K562 (cell line): ENCODE results near the gene KRT72. TPM values are rescaled to one million over a fixed set of nuclear protein-coding genes. Genes with fewer than 3 reads are reported as not detected.

Source experiments
- ATAC-seq: fragments of 200-7000 bp; cut with Tn5 transposase; 3 replicates; pipeline ENCODE4 v1.9.1; 2020; ENCODE audit warnings: moderate library complexity
- BruUV-seq: library from RNA; stranded (reverse); fragments of 400-500 nt; replicated peaks from 2 replicates; lab custom pipeline; 2021; lab: Mats Ljungman, UMichigan
- CTCF ChIA-PET: fragments of 300-600 bp; formaldehyde crosslinking; extraction: SDS; loops from one replicate; lab custom pipeline; 2021; ENCODE audit warnings: low intra/inter-chr PET ratio; lab: Yijun Ruan, JAX
- POLR2A ChIA-PET: fragments of 300-600, 350-650 bp; sonication (Branson Sonifier 250); formaldehyde crosslinking; extraction: SDS; loops from one replicate; lab custom pipeline; 2021; ENCODE audit warnings: antibody characterized with exemption, inconsistent platforms; lab: Yijun Ruan, JAX
- DNase-seq, 4 experiments: peaks; one replicate each; pipeline versions ENCODE4 v3.0.0 to v3.0.0-alpha.2; 2011 to 2018; ENCODE audit warnings: low spot score in 3 of 4, mixed read lengths in 3 of 4; ENCODE audit errors: extremely low read depth in 1 of 4
- FAIRE-seq: peaks from 2 replicates; lab custom pipeline; 2011; peaks lifted over from hg19 to GRCh38; lab: Jason Lieb, UNC
- H2AFZ ChIP-seq: 2 replicates; pipeline ENCODE4 v1.6.0; 2011; ENCODE audit warnings: low read depth, low read length, control low read depth, inconsistent platforms
- H3K27ac ChIP-seq: fragments of 200-600 bp; 3 replicates; pipeline ENCODE4 v1.8.0; 2011; ENCODE audit warnings: low read depth, mild to moderate bottlenecking, control low read depth, inconsistent platforms, low read length, moderate library complexity, mixed read lengths; ENCODE audit errors: extremely low read depth
- H3K27me3 ChIP-seq, 2 experiments: fragments of 300-600 bp in 1 of 2; 2 replicates in 1 of 2; 3 replicates in 1 of 2; pipeline versions ENCODE4 v1.6.0 to v1.8.0; 2011; ENCODE audit warnings: inconsistent platforms in 2 of 2, low read length in 2 of 2, mild to moderate bottlenecking in 1 of 2, mixed read lengths in 1 of 2, moderate library complexity in 1 of 2; ENCODE audit not compliant: control insufficient read depth in 2 of 2, insufficient read depth in 2 of 2
- H3K36me3 ChIP-seq: fragments of 300-600 bp; 3 replicates; pipeline ENCODE4 v1.8.0; 2011; ENCODE audit warnings: mild to moderate bottlenecking, low read length, inconsistent platforms; ENCODE audit not compliant: control insufficient read depth, insufficient read depth
- H3K4me1 ChIP-seq, 2 experiments: fragments of 200-600 bp in 1 of 2; replicated peaks in 1 of 2; 2 replicates in 1 of 2; 3 replicates in 1 of 2; pipeline versions ENCODE4 v1.5.1 to v1.8.0; 2011; ENCODE audit warnings: inconsistent platforms in 2 of 2, low read length in 2 of 2, mild to moderate bottlenecking in 1 of 2, mixed read lengths in 1 of 2, moderate library complexity in 1 of 2; ENCODE audit not compliant: control insufficient read depth in 2 of 2, insufficient read depth in 2 of 2
- H3K4me2 ChIP-seq: 2 replicates; pipeline ENCODE4 v1.6.1; 2011; ENCODE audit warnings: low read length, control low read depth, inconsistent platforms, mixed read lengths; ENCODE audit not compliant: insufficient read depth
- H3K4me3 ChIP-seq: fragments of 200-600 bp; sonication (generic), shearing (Covaris generic); 2 replicates; pipeline ENCODE4 v1.5.1; 2016; ENCODE audit warnings: control low read depth, inconsistent platforms
- H3K79me2 ChIP-seq: fragments of 200-600 bp; 3 replicates; pipeline ENCODE4 v1.8.0; 2011; ENCODE audit warnings: low read length, inconsistent platforms; ENCODE audit not compliant: control insufficient read depth, insufficient read depth
- H3K9ac ChIP-seq, 2 experiments: 2 replicates each; pipeline versions ENCODE4 v1.6.0 to v1.6.1; 2011; ENCODE audit warnings: low read depth in 2 of 2, low read length in 2 of 2, control low read depth in 1 of 2, inconsistent platforms in 1 of 2, mild to moderate bottlenecking in 1 of 2, mixed read lengths in 1 of 2; ENCODE audit not compliant: insufficient read depth in 1 of 2
- H3K9me1 ChIP-seq: one replicate; pipeline ENCODE4 v1.6.0; 2011; ENCODE audit warnings: inconsistent platforms, mild to moderate bottlenecking, low read length, moderate library complexity; ENCODE audit not compliant: control insufficient read depth, insufficient read depth
- H3K9me3 ChIP-seq: replicated peaks from 2 replicates; pipeline ENCODE4 v1.5.1; 2011; ENCODE audit warnings: low read depth, low read length, inconsistent platforms; ENCODE audit not compliant: control insufficient read depth, insufficient read depth
- H4K20me1 ChIP-seq: replicated peaks from 2 replicates; pipeline ENCODE4 v1.6.1; 2011; ENCODE audit warnings: low read length, inconsistent platforms, mixed read lengths; ENCODE audit not compliant: control insufficient read depth, insufficient read depth
- C11orf30 ChIP-seq: fragments of 450-650 bp; IDR thresholded peaks from 2 replicates; pipeline ENCODE4 v1.6.1; 2016; ENCODE audit warnings: low read depth, mild to moderate bottlenecking
- MAFF ChIP-seq: IDR thresholded peaks from 2 replicates; pipeline ENCODE4 v1.6.1; 2012; ENCODE audit warnings: low read length, improper control_type of control experiment
- MAFG ChIP-seq: fragments of 450-650 bp; conservative IDR thresholded peaks from 2 replicates; pipeline ENCODE4 v1.6.1; 2016; ENCODE audit warnings: missing genetic modification characterization, missing compliant biosample characterization
- MAFK ChIP-seq: IDR thresholded peaks from 2 replicates; pipeline ENCODE4 v1.6.1; 2011; ENCODE audit warnings: low read length, improper control_type of control experiment
- NFIC ChIP-seq: fragments of 450-650 bp; IDR thresholded peaks from 2 replicates; pipeline ENCODE4 v1.6.1; 2017; ENCODE audit warnings: mild to moderate bottlenecking, inconsistent platforms
- NFIX ChIP-seq: fragments of 250-450 bp; sonication (Bioruptor Pico); IDR thresholded peaks from 2 replicates; pipeline ENCODE4 v1.4.0; 2020; ENCODE audit warnings: low read depth, mild to moderate bottlenecking, moderate library complexity
- POU5F1 ChIP-seq: fragments of 150-350 bp; IDR thresholded peaks from 2 replicates; pipeline ENCODE4 v1.6.1; 2014; ENCODE audit warnings: borderline replicate concordance, low read length, low read depth, mild to moderate bottlenecking; ENCODE audit not compliant: partially characterized antibody
- SMAD2 ChIP-seq: fragments of 150-350 bp; IDR thresholded peaks from 2 replicates; pipeline ENCODE4 v1.6.1; 2014; ENCODE audit warnings: low read depth, mild to moderate bottlenecking, low read length
- SREBF2 ChIP-seq: sonication (generic); formaldehyde crosslinking; IDR thresholded peaks from 2 replicates; pipeline ENCODE4 v1.4.0; 2020; ENCODE audit warnings: mild to moderate bottlenecking, missing genetic modification reagents
- ZNF316 ChIP-seq: fragments of 450-650 bp; IDR thresholded peaks from 2 replicates; pipeline ENCODE4 v1.6.1; 2016
- ZNF764 ChIP-seq: fragments of 250-450 bp; sonication (Bioruptor Pico); IDR thresholded peaks from 2 replicates; pipeline ENCODE4 v1.4.0; 2020; ENCODE audit warnings: low read depth, mild to moderate bottlenecking, moderate library complexity
- WGBS: fragments of 100-300 bp; shearing (Covaris generic); methylation state at CpG from one replicate; pipeline ENCODE4 v1.1.6; 2016; ENCODE audit warnings: low coverage, mixed read lengths; ENCODE audit not compliant: insufficient coverage; ENCODE audit errors: missing lambda C conversion rate; 5-methylcytosine and 5-hydroxymethylcytosine counted together
- in situ Hi-C: fragments of 300-500 bp; cut with MboI; formaldehyde crosslinking; loops from 4 replicates; pipeline ENCODE4 v1.15.0; 2018; ENCODE audit warnings: inconsistent platforms, mixed read lengths
- intact Hi-C: fragments of 100-400 bp; cut with micrococcal nuclease; formaldehyde crosslinking; loops from 2 replicates; pipeline ENCODE4 v1.14.2; 2022
- polyA plus RNA-seq, 8 experiments: library from polyadenylated mRNA; depleted of rRNA in 4 of 8; stranded (reverse) in 5 of 8; unstranded in 3 of 8; fragments of >200 nt; fragmentation: Nextera tagmentation in 2 of 8; fragmentation: Illumina TruSeq in 1 of 8; extraction: Ambion mirVana in 2 of 8; extraction: Trizol in 1 of 8; gene quantifications; 2 replicates each; pipeline versions ENCODE4 v1.2.1 to v1.2.3, GENCODE V29; 2011 to 2014; ENCODE audit warnings: inconsistent platforms in 1 of 8, missing spikeins in 1 of 8
- total RNA-seq, 7 experiments: library from RNA; depleted of rRNA in 6 of 7; stranded (reverse); fragments of >200 nt in 6 of 7; fragmentation: Illumina TruSeq in 2 of 7; extraction: Trizol in 2 of 7; gene quantifications; 2 replicates each; pipeline versions ENCODE4 v1.2.1 to v1.2.3, GENCODE V29; 2011 to 2021; ENCODE audit warnings: low replicate concordance in 1 of 7

Gene KRT72
- total and polyA plus RNA-seq, 9 of the 15 experiments (the other 6 are each of a cell fraction or from before 2014, with no cell fraction given) = not detected

- in situ Hi-C loops = no loop called here
- TF ChIP-seq SMAD2 (no peak), POU5F1 (peak; percentile 15)
- TF ChIP-seq, all 486 proteins: peak for 1
- no peak overlapping the region for H3K4me3 ChIP-seq
- H3K36me3 ChIP-seq = no peaks in the 10 kb centered on the region
- H3K27me3 ChIP-seq = no peaks in the 10 kb centered on the region
- WGBS = 59% methylated on average over 6 of the region's 6 CpGs
- H3K9me3 ChIP-seq = no peaks in the 10 kb centered on the region
- ChIA-PET CTCF (no interaction called here), POLR2A (interaction anchor here (0.8 to 1.0 kb wide), 3 partner anchors 10 to 25 kb away, joined by 3 read pairs; no protein-coding TSS in a partner anchor)
- BruUV-seq = no TSS peak
- no peak overlapping the region for H3K4me2 ChIP-seq
- H4K20me1 ChIP-seq = no peaks in the 10 kb centered on the region
- H3K9me1 ChIP-seq = no peaks in the 10 kb centered on the region
- no peaks in the 10 kb centered on the region for H3K79me2 ChIP-seq
- peak overlapping the region in 1 of 2 experiments; percentile 22; a peak in 1 of 4 replicates for H3K9ac ChIP-seq
- ATAC-seq (no peak), DNase-seq (no peak), FAIRE-seq (no peak)
- H3K4me1 ChIP-seq = peaks cover 4 to 21% of the 10 kb centered on the region in 2 experiments; a peak in 4 of 5 replicates
- intact Hi-C loops = no loop called here
- H2AFZ ChIP-seq = no peak overlapping the region
- H3K27ac ChIP-seq = no peak overlapping the region
These were observed 34.9 kb upstream of the KRT72 start for GRCh38 chr12:52636189-52636588.

GRCh38 chr12:52634266-52635056 is 33.2 kb upstream of the KRT72 start:
- no peak overlapping the region for H3K4me3 ChIP-seq
- peak overlapping the region in 1 of 2 experiments; percentile 44; a peak in 2 of 4 replicates for H3K9ac ChIP-seq
- no peaks in the 10 kb centered on the region for H3K79me2 ChIP-seq
- no peaks in the 10 kb centered on the region for H3K27me3 ChIP-seq
- H4K20me1 ChIP-seq = no peaks in the 10 kb centered on the region
- WGBS = 34% methylated on average over 6 of the region's 7 CpGs
- H3K9me1 ChIP-seq = no peaks in the 10 kb centered on the region
- ChIA-PET POLR2A (interaction anchor here (0.8 kb wide), 1 partner anchor 26 kb away, joined by 5 read pairs; no protein-coding TSS in a partner anchor), CTCF (no interaction called here)
- FAIRE-seq = no peak
- no peak for DNase-seq
- H3K9me3 ChIP-seq = no peaks in the 10 kb centered on the region
- H3K27ac ChIP-seq = no peak overlapping the region
- BruUV-seq = no TSS peak
- intact Hi-C loops (no loop called here), in situ Hi-C loops (no loop called here)
- H2AFZ ChIP-seq = no peak overlapping the region
- peaks cover 8 to 33% of the 10 kb centered on the region in 2 experiments for H3K4me1 ChIP-seq
- ATAC-seq = no peak
- TF ChIP-seq SREBF2 (CRISPR knock-in tag) (no peak), C11orf30 (peak; percentile 65), NFIX (CRISPR knock-in tag) (0 out of 2 replicates have a peak, but pooled peaks have one; percentile 15), MAFK (peak; percentile 68), ZNF764 (CRISPR knock-in tag) (no peak), ZNF316 (peak; percentile 78), MAFF (peak; percentile 80), NFIC (peak; percentile 83), MAFG (tag) (peak; percentile 56)
- H3K36me3 ChIP-seq = no peaks in the 10 kb centered on the region
- no peak overlapping the region for H3K4me2 ChIP-seq
